ENCODE data around the gene ASIC2. TPM values are rescaled to one million over a fixed set of nuclear protein-coding genes. Genes with fewer than 3 reads are reported as not detected.

The ASIC2 gene
- polyA plus RNA-seq, 1 donor: 9.3 TPM

DNA sequence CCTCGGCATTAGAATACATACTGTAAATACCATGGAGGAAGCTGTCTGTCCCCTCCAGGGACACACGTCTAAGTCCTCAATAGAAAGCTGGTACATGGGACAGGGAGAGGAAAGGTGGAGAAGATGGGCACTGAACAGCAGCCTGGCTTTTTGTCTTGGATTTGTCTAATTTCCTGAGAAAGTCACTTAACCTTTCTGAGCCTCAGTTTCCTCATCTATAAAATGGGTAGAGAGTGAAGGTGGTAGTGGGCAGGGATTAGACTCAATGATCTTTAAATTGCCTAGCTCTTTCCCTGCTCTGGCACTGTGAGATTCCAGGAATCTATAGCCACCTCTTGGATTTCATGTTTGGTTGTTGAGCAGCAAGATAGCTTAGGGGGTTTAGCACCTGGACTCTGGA is 96.2 kb downstream of the ASIC2 start:
- Histone ChIP-seq H3K27me3 (ENCODE audit: control insufficient read depth, insufficient read depth, low read length) (no peaks in the 10 kb centered on the region), H3K27ac (ENCODE audit: low read length) (no peak overlapping the region), H3K4me3 (ENCODE audit: low read length) (no peak overlapping the region), H3K36me3 (ENCODE audit: control insufficient read depth, insufficient read depth, low read length) (no peaks in the 10 kb centered on the region), H3K4me1 (ENCODE audit: control insufficient read depth, insufficient read depth, low read length) (peaks cover 21% of the 10 kb centered on the region), H3K9me3 (ENCODE audit: control insufficient read depth, low read depth, low read length) (no peaks in the 10 kb centered on the region)
- no peak for DNase-seq
- no CpG with 5 or more reads among the region's 2 CpGs for WGBS (ENCODE audit: insufficient coverage, low lambda C conversion rate)

DNA sequence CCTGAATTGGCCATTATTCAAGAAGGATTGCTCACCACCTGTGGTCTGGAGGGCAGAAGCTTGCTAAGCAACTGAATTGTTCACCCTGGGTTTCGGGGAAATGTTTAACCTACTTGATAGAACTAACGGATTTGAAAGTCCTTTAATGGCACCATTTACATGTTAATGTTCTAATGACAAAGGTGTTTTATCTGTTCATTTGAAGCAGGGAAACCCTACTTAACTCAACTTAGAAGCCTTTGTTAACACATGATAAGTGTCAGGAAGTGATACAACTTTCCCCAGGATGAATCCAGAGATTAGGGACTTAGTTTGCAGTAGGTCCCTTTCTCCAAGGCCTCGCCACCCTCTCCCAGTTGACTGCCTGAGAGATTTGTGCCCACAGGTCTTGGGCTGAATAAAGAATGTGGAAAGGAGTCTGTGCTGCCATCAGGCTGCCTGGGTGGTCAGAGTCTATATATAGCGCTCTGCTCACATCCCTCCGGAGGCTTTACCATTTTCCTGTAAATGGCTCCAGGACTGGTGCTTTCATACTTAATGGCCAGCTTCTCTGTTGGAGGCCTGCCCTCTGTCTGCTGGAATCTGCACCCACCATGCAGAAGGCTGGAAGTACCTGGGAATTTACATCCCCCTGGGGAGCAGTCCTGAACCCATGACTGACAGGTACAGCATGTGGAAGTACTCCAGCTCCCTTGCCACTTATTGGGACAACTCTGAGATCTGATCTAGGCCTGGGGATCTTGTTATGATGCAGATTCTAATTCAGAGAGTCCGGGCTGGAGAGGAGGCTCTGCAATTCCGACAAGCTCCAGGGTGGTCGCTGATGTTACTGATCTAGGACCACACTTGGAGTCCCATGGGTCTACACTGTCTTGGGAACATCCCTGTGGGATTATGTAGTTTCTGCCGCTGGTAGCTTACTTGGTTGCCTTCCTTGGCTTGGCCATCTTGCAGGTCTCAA is 99.9 kb downstream of the ASIC2 start:
- peaks cover 3% of the 10 kb centered on the region for H3K4me1 ChIP-seq (ENCODE audit: control insufficient read depth, insufficient read depth, low read length)
- no peak overlapping the region for H3K27ac ChIP-seq (ENCODE audit: low read length)
- no peaks in the 10 kb centered on the region for H3K27me3 ChIP-seq (ENCODE audit: control insufficient read depth, insufficient read depth, low read length)
- DNase-seq: no peak
- no CpG with 5 or more reads among the region's 9 CpGs for WGBS (ENCODE audit: insufficient coverage, low lambda C conversion rate)
- H3K9me3 ChIP-seq (ENCODE audit: control insufficient read depth, low read depth, low read length): no peaks in the 10 kb centered on the region
- no peaks in the 10 kb centered on the region for H3K36me3 ChIP-seq (ENCODE audit: control insufficient read depth, insufficient read depth, low read length)
- no peak overlapping the region for H3K4me3 ChIP-seq (ENCODE audit: low read length)

DNA sequence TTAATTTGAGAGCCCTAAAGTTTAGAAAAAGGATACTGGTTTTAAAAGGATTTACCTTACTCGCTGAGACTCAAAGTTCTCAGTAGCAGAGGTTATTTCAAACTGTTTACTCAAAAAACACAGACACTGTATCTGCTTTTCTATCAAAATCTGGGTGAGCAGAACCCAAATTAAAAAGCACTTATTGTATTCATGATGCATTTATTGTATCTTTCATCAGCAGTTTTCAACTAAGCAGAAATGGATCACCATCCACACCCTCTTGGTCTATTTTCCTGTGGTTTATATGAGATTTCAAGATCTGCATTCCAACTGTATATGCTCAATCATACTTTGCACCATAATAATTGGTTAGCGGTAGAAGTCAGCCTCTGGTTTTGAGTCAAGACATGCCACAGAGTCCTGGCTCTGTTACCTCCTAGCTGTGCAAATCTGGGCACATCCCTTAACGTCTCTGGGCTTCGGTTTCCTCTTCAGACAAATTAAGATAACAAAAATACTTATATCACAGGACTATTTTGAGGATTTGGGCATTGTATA is 109.5 kb downstream of the ASIC2 start:
- no peaks in the 10 kb centered on the region for H3K9me3 ChIP-seq (ENCODE audit: control insufficient read depth, low read depth, low read length)
- no peaks in the 10 kb centered on the region for H3K27me3 ChIP-seq (ENCODE audit: control insufficient read depth, insufficient read depth, low read length)
- H3K4me1 ChIP-seq (ENCODE audit: control insufficient read depth, insufficient read depth, low read length): no peaks in the 10 kb centered on the region
- H3K36me3 ChIP-seq (ENCODE audit: control insufficient read depth, insufficient read depth, low read length): no peaks in the 10 kb centered on the region
- H3K4me3 ChIP-seq (ENCODE audit: low read length): no peak overlapping the region
- no peak for DNase-seq
- H3K27ac ChIP-seq (ENCODE audit: low read length): no peak overlapping the region
- WGBS (ENCODE audit: insufficient coverage, low lambda C conversion rate): 87% methylated on average over 3 of the region's 4 CpGs

DNA sequence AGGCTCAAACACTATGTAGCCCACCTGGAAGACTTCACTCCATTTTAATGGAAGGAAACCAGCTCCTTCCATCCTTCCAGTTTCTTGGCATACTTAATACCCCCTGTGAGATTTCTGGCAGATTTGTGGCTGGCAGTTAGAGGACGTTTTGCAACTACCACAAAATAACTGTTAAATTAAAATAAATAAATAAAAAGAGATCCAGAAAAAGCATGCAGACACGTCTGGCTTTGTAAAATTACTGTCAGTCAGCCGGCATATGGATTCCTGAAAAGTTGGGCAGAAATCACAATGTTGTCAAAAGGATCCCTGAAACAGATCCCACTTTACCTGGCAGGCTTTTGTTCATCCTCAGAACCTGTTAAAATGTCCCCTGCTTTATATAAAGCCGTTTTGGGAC is 113.9 kb downstream of the ASIC2 start:
- H3K4me1 ChIP-seq (ENCODE audit: control insufficient read depth, insufficient read depth, low read length): no peaks in the 10 kb centered on the region
- no peak overlapping the region for H3K27ac ChIP-seq (ENCODE audit: low read length)
- 93% methylated on average over 2 of the region's 4 CpGs for WGBS (ENCODE audit: insufficient coverage, low lambda C conversion rate)
- no peaks in the 10 kb centered on the region for H3K9me3 ChIP-seq (ENCODE audit: control insufficient read depth, low read depth, low read length)
- no peaks in the 10 kb centered on the region for H3K27me3 ChIP-seq (ENCODE audit: control insufficient read depth, insufficient read depth, low read length)
- H3K4me3 ChIP-seq (ENCODE audit: low read length): no peak overlapping the region
- DNase-seq: no peak
- no peaks in the 10 kb centered on the region for H3K36me3 ChIP-seq (ENCODE audit: control insufficient read depth, insufficient read depth, low read length)

DNA sequence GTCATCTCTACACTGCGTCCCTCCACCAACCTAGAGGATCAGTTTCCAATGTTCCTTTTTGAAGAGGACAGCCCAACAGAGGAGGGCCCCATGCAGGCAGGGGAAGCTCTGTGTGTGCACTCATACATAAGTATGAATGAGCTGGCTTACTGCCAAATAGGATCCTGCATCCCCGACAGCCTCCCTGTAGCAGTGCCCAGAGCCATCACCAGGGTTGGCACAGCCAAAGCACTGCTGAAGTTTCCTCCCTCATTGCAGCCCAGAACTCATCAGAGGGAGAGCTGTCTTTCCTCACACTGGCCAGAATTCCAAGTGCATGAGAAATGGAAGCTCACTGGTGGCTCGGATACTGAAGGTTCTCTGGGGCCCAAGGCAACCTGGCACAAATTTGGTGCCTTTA is 114.4 kb downstream of the ASIC2 start:
- no peaks in the 10 kb centered on the region for H3K36me3 ChIP-seq (ENCODE audit: control insufficient read depth, insufficient read depth, low read length)
- WGBS (ENCODE audit: insufficient coverage, low lambda C conversion rate): no CpG with 5 or more reads among the region's 3 CpGs
- no peak overlapping the region for H3K4me3 ChIP-seq (ENCODE audit: low read length)
- H3K27me3 ChIP-seq (ENCODE audit: control insufficient read depth, insufficient read depth, low read length): no peaks in the 10 kb centered on the region
- no peaks in the 10 kb centered on the region for H3K9me3 ChIP-seq (ENCODE audit: control insufficient read depth, low read depth, low read length)
- DNase-seq: no peak
- no peaks in the 10 kb centered on the region for H3K4me1 ChIP-seq (ENCODE audit: control insufficient read depth, insufficient read depth, low read length)
- H3K27ac ChIP-seq (ENCODE audit: low read length): no peak overlapping the region

DNA sequence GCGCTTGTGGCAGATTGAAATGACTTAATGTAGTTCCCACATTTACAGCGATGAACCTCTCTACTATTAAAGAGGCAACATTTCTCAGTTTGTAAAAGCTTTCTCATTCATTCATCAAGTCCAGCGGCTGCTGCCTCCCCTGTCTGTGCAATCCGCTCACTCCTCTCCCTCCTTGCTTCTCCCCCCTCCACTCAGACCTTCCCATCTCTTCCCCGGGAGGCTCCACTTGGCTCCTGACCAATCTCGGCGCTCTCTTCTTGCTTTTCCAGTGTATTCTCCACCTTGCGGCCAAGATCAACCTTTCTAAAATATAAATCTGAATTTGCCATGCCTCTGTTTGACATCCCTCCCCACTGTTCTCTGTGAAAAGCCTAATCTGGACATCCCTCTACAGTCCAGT is 117.5 kb downstream of the ASIC2 start:
- 63% methylated on average over 2 of the region's 8 CpGs for WGBS (ENCODE audit: insufficient coverage, low lambda C conversion rate)
- DNase-seq: no peak
- no peaks in the 10 kb centered on the region for H3K27me3 ChIP-seq (ENCODE audit: control insufficient read depth, insufficient read depth, low read length)

DNA sequence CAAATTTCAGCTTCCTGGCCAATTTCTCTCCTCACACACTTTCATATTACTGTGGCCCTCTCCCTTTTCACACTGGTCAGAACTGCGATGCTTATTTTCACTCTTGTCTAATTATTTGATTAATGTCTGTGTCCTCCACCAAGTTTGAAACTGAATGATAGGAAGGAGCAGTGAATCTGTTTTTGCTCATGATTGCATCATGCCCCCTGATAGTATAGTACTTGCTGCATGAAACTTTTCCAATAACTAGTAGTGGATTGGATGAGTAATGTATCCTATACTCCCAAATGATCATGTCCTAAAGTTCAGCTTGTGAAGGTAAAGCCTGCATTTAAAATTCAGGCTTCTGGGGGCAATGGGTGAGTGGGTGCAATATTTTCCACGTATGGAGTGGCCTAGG is 121.2 kb downstream of the ASIC2 start:
- Histone ChIP-seq H3K36me3 (ENCODE audit: control insufficient read depth, insufficient read depth, low read length) (no peaks in the 10 kb centered on the region), H3K9me3 (ENCODE audit: control insufficient read depth, low read depth, low read length) (no peaks in the 10 kb centered on the region), H3K27ac (ENCODE audit: low read length) (no peak overlapping the region), H3K4me3 (ENCODE audit: low read length) (no peak overlapping the region), H3K27me3 (ENCODE audit: control insufficient read depth, insufficient read depth, low read length) (no peaks in the 10 kb centered on the region), H3K4me1 (ENCODE audit: control insufficient read depth, insufficient read depth, low read length) (no peaks in the 10 kb centered on the region)
- no CpG with 5 or more reads among the region's 2 CpGs for WGBS (ENCODE audit: insufficient coverage, low lambda C conversion rate)
- DNase-seq: no peak

More for the DNA sequence above, 117.5 kb downstream of the ASIC2 start:
- H3K4me3 ChIP-seq (ENCODE audit: low read length): no peak overlapping the region
- no peaks in the 10 kb centered on the region for H3K4me1 ChIP-seq (ENCODE audit: control insufficient read depth, insufficient read depth, low read length)
- H3K27ac ChIP-seq (ENCODE audit: low read length): no peak overlapping the region
- no peaks in the 10 kb centered on the region for H3K36me3 ChIP-seq (ENCODE audit: control insufficient read depth, insufficient read depth, low read length)
- no peaks in the 10 kb centered on the region for H3K9me3 ChIP-seq (ENCODE audit: control insufficient read depth, low read depth, low read length)

DNA sequence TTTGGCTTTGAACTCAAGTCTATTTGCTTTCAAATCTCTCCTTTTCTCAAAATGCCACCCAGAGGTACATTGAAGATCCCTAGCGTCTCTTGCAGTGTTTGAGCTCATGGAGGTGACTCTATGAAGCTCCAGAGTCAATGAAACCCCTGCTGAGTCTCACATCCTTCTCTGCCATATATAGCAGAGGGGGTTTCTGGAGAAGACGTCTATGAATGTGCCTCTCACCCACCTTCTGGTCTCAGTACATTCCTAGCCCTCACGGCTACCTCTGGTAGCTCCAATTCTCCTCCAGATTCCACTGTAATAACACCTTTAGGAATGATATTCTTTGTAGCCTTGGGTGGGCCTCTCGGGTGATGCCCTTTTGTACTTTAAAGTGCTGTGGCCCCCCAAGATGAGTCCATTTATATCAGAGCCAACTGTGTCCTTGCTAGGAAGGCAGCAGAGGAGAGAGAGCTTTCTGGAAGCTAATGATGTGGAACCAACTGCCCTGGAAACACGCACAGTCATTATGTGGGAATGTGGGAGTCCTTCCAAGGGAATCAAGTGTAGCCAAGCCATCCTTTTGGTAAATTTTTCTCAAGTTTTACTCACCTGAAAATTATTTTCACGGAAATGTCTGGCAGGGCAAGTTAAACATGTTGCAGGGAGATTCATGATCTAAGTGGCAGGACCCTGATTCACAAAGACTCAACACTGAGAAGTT is 123.4 kb downstream of the ASIC2 start:
- Histone ChIP-seq H3K4me1 (ENCODE audit: control insufficient read depth, insufficient read depth, low read length) (no peaks in the 10 kb centered on the region), H3K27me3 (ENCODE audit: control insufficient read depth, insufficient read depth, low read length) (no peaks in the 10 kb centered on the region), H3K9me3 (ENCODE audit: control insufficient read depth, low read depth, low read length) (no peaks in the 10 kb centered on the region), H3K36me3 (ENCODE audit: control insufficient read depth, insufficient read depth, low read length) (no peaks in the 10 kb centered on the region), H3K27ac (ENCODE audit: low read length) (no peak overlapping the region), H3K4me3 (ENCODE audit: low read length) (no peak overlapping the region)
- no peak for DNase-seq
- no CpG with 5 or more reads among the region's 6 CpGs for WGBS (ENCODE audit: insufficient coverage, low lambda C conversion rate)

DNA sequence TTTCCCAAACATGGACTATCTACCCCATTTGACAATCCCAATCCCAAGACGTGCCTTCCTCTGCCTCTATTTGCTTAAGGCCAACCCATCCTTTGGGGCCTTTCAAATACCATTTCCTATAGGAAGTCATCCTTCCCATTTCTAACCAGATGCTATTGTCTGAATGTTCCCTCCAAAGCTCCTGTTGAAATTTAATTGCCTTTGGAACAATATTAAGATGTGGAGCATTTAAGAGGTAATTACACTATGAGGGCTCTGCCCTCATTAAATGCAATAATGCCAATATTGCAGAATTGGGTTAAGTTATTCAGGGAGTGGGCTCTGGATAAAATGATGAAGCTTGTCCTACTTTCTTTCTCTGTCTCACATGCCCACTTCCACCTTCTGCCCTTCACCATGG is 125.4 kb downstream of the ASIC2 start:
- Histone ChIP-seq H3K36me3 (ENCODE audit: control insufficient read depth, insufficient read depth, low read length) (no peaks in the 10 kb centered on the region), H3K27ac (ENCODE audit: low read length) (no peak overlapping the region), H3K9me3 (ENCODE audit: control insufficient read depth, low read depth, low read length) (no peaks in the 10 kb centered on the region), H3K27me3 (ENCODE audit: control insufficient read depth, insufficient read depth, low read length) (no peaks in the 10 kb centered on the region), H3K4me1 (ENCODE audit: control insufficient read depth, insufficient read depth, low read length) (no peaks in the 10 kb centered on the region), H3K4me3 (ENCODE audit: low read length) (no peak overlapping the region)
- DNase-seq: no peak
- no CpG with 5 or more reads among the region's 1 CpG for WGBS (ENCODE audit: insufficient coverage, low lambda C conversion rate)

DNA sequence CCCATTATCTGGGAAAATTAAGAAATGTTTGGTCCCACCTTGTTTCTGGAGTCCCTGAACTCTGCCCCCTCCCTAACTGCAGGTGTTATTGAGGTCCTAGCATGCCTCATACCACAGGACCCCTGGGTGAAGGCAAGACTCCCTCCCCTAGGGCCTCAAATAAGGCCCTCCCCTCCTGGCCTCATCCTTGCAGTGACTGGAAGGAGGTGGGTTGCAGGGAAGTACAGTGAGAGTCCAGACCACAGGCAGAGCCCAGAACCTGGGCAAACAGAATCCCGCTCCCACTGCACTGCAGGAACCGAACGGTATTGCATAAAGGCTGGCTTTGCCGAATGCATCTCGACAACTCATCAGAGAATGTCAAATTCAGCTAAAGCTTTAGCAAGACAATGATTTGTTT is 126.6 kb downstream of the ASIC2 start:
- H3K9me3 ChIP-seq (ENCODE audit: control insufficient read depth, low read depth, low read length): no peaks in the 10 kb centered on the region
- H3K27ac ChIP-seq (ENCODE audit: low read length): no peak overlapping the region
- H3K36me3 ChIP-seq (ENCODE audit: control insufficient read depth, insufficient read depth, low read length): no peaks in the 10 kb centered on the region
- WGBS (ENCODE audit: insufficient coverage, low lambda C conversion rate): no CpG with 5 or more reads among the region's 5 CpGs
- H3K27me3 ChIP-seq (ENCODE audit: control insufficient read depth, insufficient read depth, low read length): no peaks in the 10 kb centered on the region
- H3K4me1 ChIP-seq (ENCODE audit: control insufficient read depth, insufficient read depth, low read length): no peaks in the 10 kb centered on the region
- no peak for DNase-seq
- no peak overlapping the region for H3K4me3 ChIP-seq (ENCODE audit: low read length)
